Stimulated activated CD4-positive, alpha-beta T cell treated with anti-CD3 and anti-CD28 coated beads, Interleukin-4, amount 100 ng/mL, for 1 hour (primary cell): Measurements from ENCODE around the gene RELL2.

Experiments used
- DNase-seq: peaks from one replicate; pipeline ENCODE4 v3.0.0-alpha.2; 2020

Gene RELL2

GRCh38 chr5:141650851-141651727 lies 14.3 kb downstream of the RELL2 start, which contains the start of gene FCHSD1:
TSS of gene FCHSD1 (minus strand) at chr5:141651418. CDS start at chr5:141651368, 50 bp downstream.
- DNase-seq: peak; percentile 76

DNA sequence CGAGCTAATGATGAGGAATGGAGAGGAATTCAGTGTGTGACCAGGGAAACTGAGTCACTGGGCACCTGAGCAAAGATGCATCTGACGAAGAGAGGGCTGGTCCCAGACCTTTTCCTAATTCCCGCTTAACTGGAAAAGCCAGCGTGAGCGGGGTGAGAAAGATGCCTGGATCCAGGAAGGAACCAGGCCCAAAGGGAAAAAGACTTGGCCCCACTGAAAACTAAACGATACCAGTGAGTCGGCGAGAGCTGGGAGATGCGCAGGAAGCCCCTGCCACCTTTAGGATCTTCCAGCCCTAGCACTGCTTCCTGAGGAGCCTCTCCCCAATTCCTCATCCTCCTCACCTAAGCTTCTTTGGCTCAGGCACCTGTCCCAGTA lies 14.9 kb downstream of the RELL2 start:
- no peak for DNase-seq

GRCh38 chr5:141654298-141654697 lies 17.5 kb downstream of the RELL2 start:
- DNase-seq: no peak

DNA sequence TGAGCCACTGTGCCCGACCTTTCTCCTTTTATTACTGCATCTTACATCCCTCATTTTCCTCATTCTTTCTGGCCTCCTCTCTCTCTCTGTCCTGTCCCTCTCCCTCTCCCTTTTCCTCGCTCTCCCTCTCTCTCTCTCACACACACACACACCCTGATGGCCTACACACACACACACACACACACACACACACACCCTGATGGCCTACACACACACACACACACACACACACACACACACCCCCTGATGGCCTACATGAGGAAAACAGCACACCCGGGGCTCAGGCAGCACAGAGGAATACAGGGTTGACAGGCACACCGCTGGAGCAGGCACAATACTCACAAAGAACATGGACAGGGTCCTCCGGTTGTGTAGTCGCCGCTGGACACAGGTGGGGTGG lies 18.2 kb downstream of the RELL2 start:
- no peak for DNase-seq

- DNase-seq: no peak
Observed at GRCh38 chr5:141656396-141656795, 19.6 kb downstream of the RELL2 start.

- DNase-seq: no peak
Observed at GRCh38 chr5:141657404-141657803, 20.6 kb downstream of the RELL2 start.

- DNase-seq: no peak
Observed at GRCh38 chr5:141657937-141658545, 21.2 kb downstream of the RELL2 start.

DNA sequence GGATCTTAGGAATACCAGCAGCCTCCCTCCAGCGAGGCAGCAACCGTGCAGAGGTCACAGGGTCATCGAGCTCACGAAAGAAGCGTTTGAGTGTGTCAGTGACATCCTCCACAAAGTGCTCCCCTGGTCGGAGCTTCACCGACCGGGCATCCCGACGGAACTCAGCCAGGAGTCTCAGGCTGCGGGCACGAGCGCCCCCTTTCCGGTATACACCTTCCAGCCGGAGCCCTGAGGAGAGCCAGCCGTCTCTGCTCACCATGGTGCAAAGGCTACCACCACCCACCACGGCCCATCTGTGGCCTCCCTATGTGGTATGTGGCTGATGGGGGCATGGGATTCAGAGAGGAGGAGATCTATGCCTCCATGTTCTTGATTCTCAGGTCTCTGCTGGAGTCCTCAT lies 25.2 kb downstream of the RELL2 start:
- DNase-seq: no peak

- no peak for DNase-seq
Observed at GRCh38 chr5:141663506-141663905, 26.7 kb downstream of the RELL2 start.

GRCh38 chr5:141664733-141665461 lies 28.1 kb downstream of the RELL2 start:
- DNase-seq: peak; percentile 71

- DNase-seq: no peak
Observed at GRCh38 chr5:141665995-141666940, 29.5 kb downstream of the RELL2 start.

DNA sequence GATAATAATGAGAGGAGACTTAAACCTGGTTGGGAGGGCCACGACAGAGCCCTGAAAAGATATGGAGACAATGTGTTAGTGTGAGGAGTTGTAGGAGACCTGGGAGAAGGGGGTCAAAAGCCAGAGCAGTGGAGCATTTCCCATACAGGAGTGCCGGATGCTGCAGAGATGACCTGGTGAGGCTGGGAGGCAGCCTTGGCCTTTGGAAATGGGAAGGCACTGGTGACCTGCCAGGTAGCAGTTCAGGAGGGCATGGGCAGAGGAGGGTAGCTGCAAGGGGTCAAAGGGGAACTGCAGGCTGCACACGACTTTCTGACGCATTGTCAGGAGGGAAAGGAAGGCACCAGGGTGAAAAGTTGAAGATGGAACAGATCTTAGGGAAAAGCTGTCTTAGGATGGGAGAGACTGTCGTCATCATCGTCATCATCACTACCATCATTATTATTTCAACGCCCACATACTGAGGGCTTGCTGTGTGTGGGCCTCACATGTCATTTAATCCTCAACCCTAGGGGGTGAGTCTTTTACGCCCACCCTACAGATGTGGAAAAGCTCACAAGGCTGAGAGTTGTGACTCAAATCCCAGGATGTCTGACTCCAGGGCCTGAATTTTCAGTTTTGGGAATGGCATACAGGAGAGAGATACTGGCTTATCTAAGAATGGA lies 31.9 kb downstream of the RELL2 start:
- DNase-seq: no peak

DNA sequence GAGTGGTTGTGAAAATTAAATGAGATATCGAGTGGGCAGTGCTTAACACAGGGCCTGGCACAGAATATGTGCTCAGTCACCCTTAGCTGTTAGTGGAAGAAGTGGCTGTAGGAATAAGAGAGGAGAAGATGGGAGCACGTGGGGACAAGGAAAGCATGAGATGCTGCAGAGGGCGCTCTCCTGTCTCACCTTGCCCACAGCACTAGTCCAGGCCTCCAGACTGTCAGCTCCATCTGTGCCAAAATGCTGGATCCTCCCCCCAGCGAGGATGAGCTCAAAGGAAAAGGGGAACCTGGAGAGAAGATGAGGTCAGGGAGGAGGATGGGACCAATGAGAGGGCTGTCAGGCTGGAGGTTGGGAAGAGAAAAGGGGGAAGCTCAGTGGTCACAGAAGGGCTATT lies 32.7 kb downstream of the RELL2 start:
- no peak for DNase-seq

- no peak for DNase-seq
Observed at GRCh38 chr5:141672071-141672840, 35.5 kb downstream of the RELL2 start.

DNA sequence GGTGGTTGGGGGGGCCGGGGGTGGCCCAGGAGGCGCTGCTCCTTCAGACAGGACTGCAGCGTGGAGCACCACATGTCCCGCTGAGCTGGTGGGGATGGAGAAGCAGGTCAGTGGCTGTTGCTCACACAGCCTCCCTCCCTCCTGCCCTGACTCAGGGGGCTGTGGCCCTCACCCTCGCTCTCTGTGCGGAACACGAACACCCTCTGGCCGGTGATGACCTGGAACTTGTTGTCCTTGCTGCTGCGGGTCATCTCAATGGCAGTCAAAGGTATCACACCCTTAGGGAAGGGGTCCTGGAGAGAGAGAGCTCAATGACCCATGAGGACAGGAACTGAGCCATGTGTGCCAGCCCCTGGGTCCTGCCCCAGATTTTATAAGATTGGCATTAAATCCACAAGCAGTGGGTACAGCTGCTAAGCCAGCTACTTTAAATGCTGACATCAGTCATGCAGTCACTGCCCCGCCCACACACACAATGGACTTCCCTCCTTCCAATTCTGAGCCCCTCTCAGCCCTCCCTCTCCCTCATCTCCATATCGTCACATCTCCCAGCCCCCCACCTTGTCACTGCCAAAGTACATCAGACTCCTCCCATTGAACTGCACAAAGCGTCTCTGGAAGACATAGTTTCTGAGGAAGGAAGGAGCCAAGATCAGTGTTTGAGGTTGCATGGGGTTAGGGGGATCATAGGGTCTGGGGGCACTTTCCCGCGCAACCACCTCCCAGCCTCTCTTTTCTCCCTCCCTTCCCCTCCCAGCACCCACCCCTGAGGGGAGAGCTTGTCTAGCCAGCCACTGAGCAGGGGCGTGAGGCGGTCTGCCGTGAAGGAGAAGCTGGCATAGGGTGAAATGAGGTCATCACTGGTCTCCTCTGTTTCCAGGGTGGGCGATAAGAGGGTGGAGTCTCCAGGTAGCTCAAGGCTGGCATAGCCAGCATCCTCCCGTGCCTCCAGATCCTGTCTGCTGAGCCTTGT lies 36.3 kb downstream of the RELL2 start:
- no peak for DNase-seq

DNA sequence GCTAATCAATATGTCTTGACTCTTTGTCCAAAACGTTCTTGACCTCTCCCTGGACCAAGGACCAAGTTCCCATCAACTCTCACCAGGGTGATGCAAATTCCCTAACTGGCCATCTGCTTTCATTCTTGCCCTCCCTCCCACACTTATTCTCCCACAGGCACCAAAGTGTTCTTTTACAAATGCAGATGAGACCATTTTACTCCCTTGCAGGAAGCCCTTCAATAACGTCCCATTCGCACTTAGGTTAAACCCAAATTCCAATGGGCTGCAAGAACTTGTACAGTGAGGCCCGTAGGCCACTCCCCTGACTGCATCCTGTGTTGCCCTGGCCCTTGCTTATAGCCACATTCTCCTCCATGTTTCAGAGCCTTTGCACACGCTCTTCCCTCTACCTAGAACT lies 38.0 kb downstream of the RELL2 start:
- DNase-seq: no peak

GRCh38 chr5:141675672-141676071 lies 38.9 kb downstream of the RELL2 start:
- no peak for DNase-seq

DNA sequence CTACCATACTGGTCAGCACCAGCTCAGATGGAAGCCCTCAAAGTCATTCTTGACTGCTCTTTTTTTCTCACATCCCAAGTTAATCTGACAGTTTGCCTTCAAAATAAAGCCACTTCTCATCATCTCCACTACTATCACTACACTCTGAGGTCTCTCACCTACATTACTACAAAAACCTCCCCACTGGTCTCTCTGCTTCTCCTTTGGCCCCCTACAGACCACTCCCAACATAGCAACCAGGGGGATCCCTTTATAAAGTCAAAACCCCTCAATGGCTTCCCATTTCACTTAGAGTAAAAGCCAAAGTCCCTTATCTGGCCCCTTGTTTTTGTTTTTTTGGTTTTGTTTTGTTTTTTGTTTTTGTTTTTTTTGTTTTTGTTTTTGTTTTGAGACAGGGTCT lies 40.6 kb downstream of the RELL2 start:
- no peak for DNase-seq

GRCh38 chr5:141680178-141680577 lies 43.4 kb downstream of the RELL2 start:
- no peak for DNase-seq

DNA sequence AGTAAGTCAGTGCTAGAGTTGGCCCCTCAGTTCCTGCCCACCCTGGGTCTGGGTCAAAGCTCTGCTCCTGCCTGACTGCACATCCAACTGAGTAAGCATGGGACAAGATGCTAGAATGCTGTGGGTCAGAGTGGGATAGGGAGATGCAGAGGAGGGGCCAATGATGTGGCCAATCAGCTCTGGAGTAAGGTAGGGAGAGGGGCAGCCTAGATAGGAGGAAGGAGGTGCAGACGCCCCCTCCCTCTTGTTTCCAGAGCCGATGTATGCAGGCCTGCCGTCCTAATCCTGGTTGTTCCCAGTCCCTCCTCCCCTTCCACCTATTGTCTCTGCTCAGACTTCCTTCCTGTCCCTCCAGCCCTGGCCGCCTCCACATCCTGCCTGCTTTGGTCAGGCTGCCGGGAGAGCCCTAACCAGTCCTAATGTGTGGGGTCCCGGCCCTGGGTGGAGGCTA lies 44.0 kb downstream of the RELL2 start:
- no peak for DNase-seq
